Measurements from ENCODE around the gene USP33. TPM values are rescaled to one million over a fixed set of nuclear protein-coding genes. Genes with fewer than 3 reads are reported as not detected.

USP33 gene
- total RNA-seq, 2 donors from 2014 or later, result 59.1 to 66.9 TPM

DNA sequence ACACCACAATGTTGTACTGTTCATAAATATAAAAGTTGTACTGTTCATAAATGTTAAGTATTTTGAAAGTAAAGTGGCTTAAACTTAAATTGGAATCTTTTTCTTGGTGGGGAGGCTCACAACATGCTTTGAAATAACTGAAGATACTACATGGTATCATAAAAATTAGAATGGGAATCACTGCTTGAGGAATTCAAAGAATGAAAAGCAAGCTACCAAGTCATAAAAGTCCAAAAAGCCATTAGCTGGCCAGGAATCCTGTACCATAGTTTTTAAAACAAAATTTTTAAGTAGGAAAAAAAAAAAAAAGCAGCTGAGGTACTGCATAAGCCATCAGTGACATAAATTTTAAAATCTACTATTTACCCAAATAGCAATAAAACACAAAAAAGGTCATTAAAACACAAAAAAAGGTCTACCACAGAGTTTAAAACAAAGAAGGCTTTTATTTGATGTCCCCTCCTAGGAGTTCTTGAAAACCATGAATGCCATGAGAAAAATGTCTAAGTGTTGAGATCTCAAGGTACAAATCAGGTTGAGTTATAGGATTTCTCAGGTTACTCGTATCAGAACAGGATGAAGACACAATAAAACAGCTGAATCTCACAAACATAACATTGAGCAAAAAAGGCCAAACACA lies 85.8 kb downstream of the USP33 start:
- no peak for DNase-seq
- Mint-ChIP-seq H3K27me3 (no peaks in the 10 kb centered on the region), H3K27ac (peak overlapping the region; percentile 57), H3K36me3 (ENCODE audit: low read depth) (peaks cover 2% of the 10 kb centered on the region), H3K4me1 (peaks cover 26% of the 10 kb centered on the region), H3K4me3 (no peak overlapping the region)
- no peaks in the 10 kb centered on the region for H3K9me3 ChIP-seq (ENCODE audit: control insufficient read depth, low read length, poor library complexity, severe bottlenecking)
- no peak for ATAC-seq

DNA sequence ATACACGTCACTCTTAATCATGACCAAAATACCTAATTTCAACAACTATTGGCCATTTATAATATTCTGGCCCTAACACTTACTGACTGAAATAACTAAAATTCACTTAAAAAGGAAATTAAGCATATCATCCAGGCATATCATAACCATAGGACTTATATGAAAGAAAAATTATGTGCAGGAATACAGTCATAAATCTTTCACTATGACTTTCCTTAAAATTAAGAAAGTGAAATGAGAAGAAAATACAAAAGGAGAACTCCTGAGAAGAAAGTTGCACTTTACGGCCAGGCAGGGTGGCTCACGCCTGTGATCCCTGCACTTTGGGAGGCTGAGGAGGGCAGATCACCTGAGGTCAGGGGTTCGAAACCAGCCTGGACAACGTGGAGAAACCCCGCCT lies 86.6 kb downstream of the USP33 start:
- Mint-ChIP-seq H3K36me3 (ENCODE audit: low read depth) (peaks cover 2% of the 10 kb centered on the region), H3K4me3 (no peak overlapping the region), H3K27ac (peak overlapping the region; percentile 57), H3K27me3 (no peaks in the 10 kb centered on the region), H3K4me1 (peaks cover 20% of the 10 kb centered on the region)
- ATAC-seq (no peak), DNase-seq (no peak)
- no peaks in the 10 kb centered on the region for H3K9me3 ChIP-seq (ENCODE audit: control insufficient read depth, low read length, poor library complexity, severe bottlenecking)

DNA sequence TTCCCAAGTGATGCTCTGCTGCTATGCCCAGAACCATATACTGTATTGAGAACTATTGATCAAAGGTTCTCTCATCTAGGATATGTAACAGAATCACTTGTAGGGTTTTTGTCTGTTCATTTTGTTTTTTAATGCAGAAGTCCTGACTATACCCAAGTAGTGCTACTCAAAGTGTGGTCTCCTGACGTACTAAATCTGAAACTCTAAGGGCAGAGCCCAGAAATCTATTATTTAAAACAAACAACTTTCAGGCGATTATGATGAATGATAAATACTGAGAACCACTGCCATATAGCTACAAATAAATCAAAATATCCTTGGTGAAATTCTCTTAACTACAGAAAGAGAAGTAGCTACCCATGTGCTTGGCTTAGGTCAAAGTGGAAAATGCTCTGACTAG lies 87.3 kb downstream of the USP33 start:
- H3K4me1 Mint-ChIP-seq, result peaks cover 22% of the 10 kb centered on the region
- no peak overlapping the region for H3K4me3 Mint-ChIP-seq
- H3K9me3 ChIP-seq (ENCODE audit: control insufficient read depth, low read length, poor library complexity, severe bottlenecking), result no peaks in the 10 kb centered on the region
- DNase-seq, result no peak
- H3K36me3 Mint-ChIP-seq (ENCODE audit: low read depth), result peaks cover 3% of the 10 kb centered on the region
- no peaks in the 10 kb centered on the region for H3K27me3 Mint-ChIP-seq
- peak overlapping the region; percentile 57 for H3K27ac Mint-ChIP-seq
- ATAC-seq, result no peak

DNA sequence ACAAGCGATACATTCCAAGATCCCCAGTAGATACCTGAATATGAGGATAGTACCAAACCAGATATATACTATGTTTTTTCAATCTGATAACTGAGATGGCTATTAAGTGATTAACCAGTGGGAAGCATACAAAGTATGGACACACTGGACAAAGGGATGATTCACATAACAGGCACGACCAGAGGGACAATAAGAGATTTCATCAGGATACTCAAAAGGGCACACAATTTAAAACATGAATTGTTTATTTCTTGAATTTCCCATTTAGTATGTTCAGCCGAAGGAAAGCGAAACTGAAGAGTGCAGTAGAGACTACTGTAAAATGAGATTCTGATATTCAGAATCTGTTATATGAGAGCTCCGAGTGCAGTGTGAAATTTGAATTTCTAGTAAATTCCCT lies 87.8 kb downstream of the USP33 start:
- DNase-seq, result no peak
- H3K4me3 Mint-ChIP-seq, result no peak overlapping the region
- H3K27ac Mint-ChIP-seq, result peak overlapping the region; percentile 57

DNA sequence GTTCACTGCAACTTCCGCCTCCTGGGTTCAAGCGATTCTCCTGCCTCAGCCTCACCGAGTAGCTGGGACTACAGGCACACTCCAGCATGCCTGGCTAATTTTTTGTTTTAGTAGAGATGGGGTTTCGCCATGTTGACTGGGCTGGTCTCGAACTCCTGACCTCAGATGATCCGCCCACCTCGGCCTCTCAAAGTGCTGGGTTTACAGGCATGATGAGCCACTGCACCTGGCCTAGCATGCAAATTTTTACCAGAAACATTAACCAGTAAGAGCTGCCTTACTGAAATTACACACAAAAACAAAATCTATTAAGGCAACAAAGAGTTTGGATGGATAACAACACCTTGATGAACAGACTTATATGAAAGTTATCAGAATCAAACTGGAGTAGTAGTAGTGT lies 89.3 kb downstream of the USP33 start:
- DNase-seq, result no peak
- H3K9me3 ChIP-seq (ENCODE audit: control insufficient read depth, low read length, poor library complexity, severe bottlenecking), result no peaks in the 10 kb centered on the region
- no peak for ATAC-seq
- H3K27me3 Mint-ChIP-seq, result no peaks in the 10 kb centered on the region
- no peak overlapping the region for H3K4me3 Mint-ChIP-seq
- H3K36me3 Mint-ChIP-seq (ENCODE audit: low read depth), result peaks cover 4% of the 10 kb centered on the region
- H3K27ac Mint-ChIP-seq, result no peak overlapping the region
- H3K4me1 Mint-ChIP-seq, result peaks cover 24% of the 10 kb centered on the region

More for the DNA sequence above, 87.8 kb downstream of the USP33 start:
- peaks cover 24% of the 10 kb centered on the region for H3K4me1 Mint-ChIP-seq
- H3K9me3 ChIP-seq (ENCODE audit: control insufficient read depth, low read length, poor library complexity, severe bottlenecking), result no peaks in the 10 kb centered on the region
- no peak for ATAC-seq
- no peaks in the 10 kb centered on the region for H3K27me3 Mint-ChIP-seq
- peaks cover 4% of the 10 kb centered on the region for H3K36me3 Mint-ChIP-seq (ENCODE audit: low read depth)

DNA sequence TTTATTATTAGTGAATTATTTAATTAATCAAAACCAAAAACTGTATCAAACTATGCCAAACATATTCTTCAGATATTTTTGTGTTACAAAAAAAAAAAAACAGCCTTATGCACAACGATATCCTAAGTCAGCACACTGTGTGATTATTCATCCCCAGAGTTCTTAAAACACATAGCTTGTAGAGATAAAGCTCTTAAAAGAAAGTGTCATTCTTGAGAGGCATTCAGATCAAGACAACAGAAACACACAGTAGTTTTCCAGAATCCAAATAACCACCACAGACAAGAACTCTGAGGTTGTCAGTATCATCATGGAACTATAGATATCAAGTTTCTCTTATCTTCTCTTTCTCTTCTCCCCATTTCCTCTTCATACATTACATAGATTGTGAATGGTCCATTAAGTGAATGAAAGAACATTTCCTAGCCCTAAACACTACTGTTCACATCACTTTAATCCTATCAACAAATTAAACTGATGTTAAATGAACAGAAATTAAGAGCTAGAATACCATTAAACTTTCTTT lies 90.7 kb downstream of the USP33 start:
- ATAC-seq (no peak), DNase-seq (no peak)
- Mint-ChIP-seq H3K27ac (peak overlapping the region; percentile 66), H3K27me3 (no peaks in the 10 kb centered on the region), H3K4me1 (peaks cover 30% of the 10 kb centered on the region), H3K36me3 (ENCODE audit: low read depth) (peaks cover 2% of the 10 kb centered on the region), H3K4me3 (no peak overlapping the region)
- no peaks in the 10 kb centered on the region for H3K9me3 ChIP-seq (ENCODE audit: control insufficient read depth, low read length, poor library complexity, severe bottlenecking)

DNA sequence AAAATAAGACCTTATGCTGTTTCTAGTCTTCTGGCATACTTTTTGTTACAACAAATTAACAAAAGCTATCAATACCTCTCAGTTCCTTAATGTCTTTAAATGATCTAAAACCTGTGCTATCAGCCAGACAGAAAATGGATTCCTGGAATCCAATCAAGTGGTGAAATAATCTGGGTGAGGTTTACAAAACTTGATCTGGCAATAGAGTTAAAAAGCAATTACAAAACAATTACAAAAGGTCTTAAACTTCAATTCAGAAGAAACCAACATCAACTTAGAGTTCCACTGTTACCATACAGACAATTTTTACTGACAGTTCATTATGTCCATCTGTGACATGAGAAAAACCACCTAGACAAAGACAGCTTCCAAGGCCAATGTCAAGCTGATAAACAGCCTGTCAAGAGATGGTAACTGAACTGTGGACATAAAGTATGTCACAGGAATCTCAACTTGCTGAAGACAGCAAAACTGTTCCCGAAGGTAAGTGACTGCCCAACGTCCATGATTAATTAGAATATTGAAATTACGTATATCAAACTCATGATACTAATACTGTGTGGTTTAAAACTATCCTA lies 94.6 kb downstream of the USP33 start:
- Mint-ChIP-seq H3K27me3 (no peaks in the 10 kb centered on the region), H3K36me3 (ENCODE audit: low read depth) (peaks cover 2% of the 10 kb centered on the region), H3K4me1 (peaks cover 35% of the 10 kb centered on the region), H3K4me3 (no peak overlapping the region), H3K27ac (peak overlapping the region; percentile 49)
- DNase-seq (no peak), ATAC-seq (no peak)
- no peaks in the 10 kb centered on the region for H3K9me3 ChIP-seq (ENCODE audit: control insufficient read depth, low read length, poor library complexity, severe bottlenecking)

DNA sequence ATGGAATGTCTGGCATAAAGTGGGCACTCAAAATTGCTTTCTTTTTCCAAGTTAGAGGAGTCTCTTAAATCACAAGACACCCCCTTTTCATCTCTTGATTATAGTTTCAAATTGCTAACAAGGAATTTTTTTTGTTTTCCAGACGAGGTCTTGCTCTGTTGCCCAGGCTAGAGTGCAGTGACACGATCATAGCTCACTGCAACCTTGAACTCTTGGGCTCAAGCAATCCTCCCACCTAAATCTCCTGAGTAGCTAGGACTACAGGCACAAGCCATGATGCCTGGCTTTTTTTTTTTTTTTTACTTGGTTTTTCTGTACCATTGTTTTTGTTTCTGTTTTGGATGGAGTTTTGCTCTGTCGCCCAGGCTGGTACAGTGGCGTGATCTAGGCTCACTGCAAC lies 98.0 kb downstream of the USP33 start:
- no peaks in the 10 kb centered on the region for H3K9me3 ChIP-seq (ENCODE audit: control insufficient read depth, low read length, poor library complexity, severe bottlenecking)
- H3K27ac Mint-ChIP-seq, result no peak overlapping the region
- no peak for ATAC-seq

DNA sequence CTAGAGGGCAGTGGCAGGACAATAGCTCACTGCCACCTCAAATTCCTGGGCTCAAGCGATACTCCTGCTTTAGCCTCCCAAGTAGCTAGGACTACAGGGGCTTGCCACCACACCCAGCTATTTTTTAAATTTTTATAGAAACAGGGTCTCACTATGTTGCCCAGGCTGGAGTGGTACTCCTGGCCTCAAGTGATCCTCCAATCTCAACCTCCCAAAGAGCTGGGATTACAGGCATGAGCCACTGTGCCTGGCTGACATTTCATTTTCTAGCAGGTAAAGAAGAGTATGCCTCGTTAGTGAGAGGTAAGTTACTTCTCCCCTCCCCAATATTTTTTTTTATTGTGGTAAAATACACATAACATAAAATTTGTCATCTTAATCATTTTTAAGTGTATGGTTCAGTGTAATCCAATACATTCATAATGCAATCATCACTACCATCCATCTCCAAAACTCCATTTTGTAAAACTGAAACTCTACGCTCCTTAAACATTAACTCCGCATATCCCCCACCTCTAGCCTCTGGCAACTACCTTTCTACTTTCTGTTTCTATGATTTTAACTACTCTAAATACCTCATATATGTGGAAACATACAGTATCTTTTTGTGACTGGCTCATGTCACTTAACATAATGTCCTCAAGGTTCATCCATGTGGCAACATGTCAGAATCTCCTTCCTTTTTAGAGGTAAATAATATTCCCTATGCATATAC lies 99.6 kb downstream of the USP33 start:
- peak overlapping the region; percentile 24 for H3K27ac Mint-ChIP-seq
- H3K4me3 Mint-ChIP-seq, result no peak overlapping the region
- ATAC-seq (no peak), DNase-seq (no peak)
- no peaks in the 10 kb centered on the region for H3K9me3 ChIP-seq (ENCODE audit: control insufficient read depth, low read length, poor library complexity, severe bottlenecking)
- peaks cover 34% of the 10 kb centered on the region for H3K4me1 Mint-ChIP-seq
- H3K36me3 Mint-ChIP-seq (ENCODE audit: low read depth), result no peaks in the 10 kb centered on the region
- H3K27me3 Mint-ChIP-seq, result no peaks in the 10 kb centered on the region

More for the DNA sequence above, 98.0 kb downstream of the USP33 start:
- no peaks in the 10 kb centered on the region for H3K27me3 Mint-ChIP-seq
- DNase-seq, result no peak
- H3K4me1 Mint-ChIP-seq, result peaks cover 31% of the 10 kb centered on the region
- no peak overlapping the region for H3K4me3 Mint-ChIP-seq
- H3K36me3 Mint-ChIP-seq (ENCODE audit: low read depth), result no peaks in the 10 kb centered on the region

DNA sequence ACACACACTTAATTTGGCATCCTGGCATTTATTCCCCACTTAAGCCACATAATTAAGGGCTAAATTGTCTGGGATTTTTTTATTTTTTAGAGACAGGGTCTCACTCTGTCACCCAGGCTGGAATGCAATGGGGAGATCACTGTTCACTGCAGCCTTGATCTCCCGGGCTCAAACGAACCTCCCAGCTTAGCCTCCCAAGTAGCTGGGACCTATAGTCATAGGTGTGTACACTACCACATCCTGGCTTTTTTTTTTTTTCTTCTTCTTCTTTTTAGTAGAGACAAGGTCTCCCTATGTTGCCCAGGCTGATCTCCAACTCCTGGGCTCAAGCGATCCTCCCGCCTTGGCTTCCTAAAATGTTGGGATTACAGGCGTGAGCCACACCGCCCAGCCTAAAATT lies 101.4 kb downstream of the USP33 start:
- Mint-ChIP-seq H3K4me3 (no peak overlapping the region), H3K27me3 (no peaks in the 10 kb centered on the region), H3K36me3 (ENCODE audit: low read depth) (no peaks in the 10 kb centered on the region), H3K4me1 (peaks cover 24% of the 10 kb centered on the region), H3K27ac (no peak overlapping the region)
- no peaks in the 10 kb centered on the region for H3K9me3 ChIP-seq (ENCODE audit: control insufficient read depth, low read length, poor library complexity, severe bottlenecking)
- no peak for ATAC-seq
- no peak for DNase-seq

DNA sequence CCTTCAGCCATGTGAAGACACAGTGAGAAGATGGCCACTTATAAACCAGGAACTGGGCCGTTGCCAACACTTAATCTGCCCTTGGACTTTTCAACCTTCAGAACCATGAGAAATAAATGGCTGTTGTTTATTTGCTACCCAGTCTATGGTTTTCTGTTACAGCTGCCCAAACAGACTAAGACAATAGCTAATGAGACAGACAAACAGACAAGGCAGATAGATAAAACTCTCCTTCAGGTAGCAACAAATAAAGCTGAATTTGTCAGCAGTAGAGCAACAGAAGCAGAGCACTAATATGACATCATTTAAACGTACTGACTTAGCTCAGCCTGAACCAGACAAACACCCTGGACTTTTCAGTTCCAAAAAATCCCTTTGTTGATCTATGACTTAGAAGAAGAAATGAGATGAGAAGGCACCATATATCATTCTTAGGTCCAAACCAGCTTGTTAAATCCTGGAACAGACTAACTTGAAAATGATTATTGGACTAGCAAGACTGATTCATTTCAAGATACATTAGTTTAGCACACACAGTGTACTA lies 104.1 kb downstream of the USP33 start:
- peaks cover 15% of the 10 kb centered on the region for H3K4me1 Mint-ChIP-seq

DNA sequence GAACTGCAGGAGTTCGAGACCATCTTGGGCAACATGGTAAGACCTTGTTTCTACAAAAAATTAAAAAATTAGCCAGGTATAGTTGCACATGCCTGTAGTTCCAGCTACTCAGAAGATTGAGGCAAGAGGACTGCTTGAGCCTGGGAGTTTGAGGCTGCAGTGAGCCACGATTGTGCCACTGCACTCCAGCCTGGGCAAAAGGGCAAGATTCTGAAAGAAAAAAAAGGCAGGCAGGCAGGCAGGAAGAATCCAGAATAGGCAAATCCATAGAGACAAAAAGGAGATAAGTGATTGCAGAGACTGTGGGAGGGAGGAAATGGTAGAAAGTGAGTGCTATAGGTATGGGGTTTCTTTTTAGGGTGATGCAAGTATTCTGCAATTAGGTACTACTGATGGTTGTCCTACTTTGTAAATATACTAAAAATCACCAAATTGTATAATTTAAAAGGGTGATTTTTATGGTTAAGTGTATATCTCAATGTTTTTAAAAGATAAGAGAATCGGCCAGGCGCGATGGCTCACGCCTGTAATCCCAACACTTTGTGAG lies 106.6 kb downstream of the USP33 start:
- H3K4me1 Mint-ChIP-seq, result peaks cover 12% of the 10 kb centered on the region
- no peaks in the 10 kb centered on the region for H3K27me3 Mint-ChIP-seq
- peak overlapping the region; percentile 39 for H3K27ac Mint-ChIP-seq
- no peak for DNase-seq
- H3K4me3 Mint-ChIP-seq, result no peak overlapping the region
- no peaks in the 10 kb centered on the region for H3K9me3 ChIP-seq (ENCODE audit: control insufficient read depth, low read length, poor library complexity, severe bottlenecking)
- no peak for ATAC-seq
- peaks cover 3% of the 10 kb centered on the region for H3K36me3 Mint-ChIP-seq (ENCODE audit: low read depth)

More for the DNA sequence above, 104.1 kb downstream of the USP33 start:
- Mint-ChIP-seq H3K36me3 (ENCODE audit: low read depth) (peaks cover 3% of the 10 kb centered on the region), H3K4me3 (no peak overlapping the region), H3K27me3 (no peaks in the 10 kb centered on the region), H3K27ac (peak overlapping the region; percentile 16)
- no peak for ATAC-seq
- H3K9me3 ChIP-seq (ENCODE audit: control insufficient read depth, low read length, poor library complexity, severe bottlenecking), result no peaks in the 10 kb centered on the region
- no peak for DNase-seq

DNA sequence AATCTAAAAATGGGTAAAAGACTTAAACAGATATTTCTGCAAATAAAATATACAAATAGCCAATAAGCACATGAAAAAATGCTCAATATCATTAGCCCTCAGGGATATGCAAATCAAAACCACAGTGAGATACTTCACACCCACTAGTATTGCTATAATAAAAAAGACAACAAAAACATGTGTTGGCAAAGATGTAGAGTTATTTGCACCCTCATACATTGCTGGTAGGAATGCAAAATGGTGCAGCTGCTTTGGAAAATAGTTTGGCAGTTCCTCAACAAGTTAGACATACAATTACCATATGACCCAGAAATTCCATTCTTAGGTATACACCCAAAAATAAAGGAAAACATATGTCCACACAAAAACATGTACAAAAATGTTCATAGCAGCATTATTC lies 107.4 kb downstream of the USP33 start:
- H3K4me3 Mint-ChIP-seq, result no peak overlapping the region
- no peaks in the 10 kb centered on the region for H3K27me3 Mint-ChIP-seq
- H3K36me3 Mint-ChIP-seq (ENCODE audit: low read depth), result peaks cover 3% of the 10 kb centered on the region
- H3K9me3 ChIP-seq (ENCODE audit: control insufficient read depth, low read length, poor library complexity, severe bottlenecking), result no peaks in the 10 kb centered on the region
- H3K4me1 Mint-ChIP-seq, result peaks cover 11% of the 10 kb centered on the region
- no peak overlapping the region for H3K27ac Mint-ChIP-seq
- DNase-seq (no peak), ATAC-seq (no peak)
